ENCODE data around the gene ZDHHC21.

DNA sequence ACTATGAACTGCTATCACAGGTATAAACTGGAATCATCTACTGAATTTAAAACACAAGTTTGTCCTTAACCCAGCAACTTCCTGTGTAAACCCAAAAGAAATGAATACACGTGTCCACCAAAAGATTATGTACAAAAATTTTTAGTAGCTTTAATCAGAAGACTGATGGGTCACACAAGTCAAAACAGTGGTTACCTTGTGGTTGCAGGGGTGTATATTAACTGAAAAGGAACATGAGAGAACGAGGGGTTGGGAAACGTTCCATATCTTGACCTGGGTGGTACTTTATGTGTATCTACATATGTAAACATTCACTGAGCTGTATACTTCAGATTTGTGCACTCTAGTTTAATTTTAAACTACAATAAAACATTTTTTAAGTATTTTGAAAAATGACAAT is 18.6 kb downstream of the ZDHHC21 start:
- TF ChIP-seq CTCF (IDR thresholded peaks at IDR 0.05; ENCODE audit: borderline replicate concordance, extremely low read depth, low read length, poor library complexity, severe bottlenecking) (no peak), EZH2 (IDR thresholded peaks at IDR 0.05; ENCODE audit: borderline replicate concordance, low read depth, low read length, severe bottlenecking) (no peak)

All from DND-41 (cell line).